Right cardiac atrium (tissue), 5 donors: Measurements from ENCODE around the gene ZNF330. TPM values are rescaled to one million over a fixed set of nuclear protein-coding genes. Genes with fewer than 3 reads are reported as not detected.
"Not testable (repeated sequence)": the region's sequence is repeated elsewhere in the genome, so short reads cannot be mapped to it uniquely, and the experiment has no call there.

ENCODE experiments used
- ATAC-seq, 2 donors: fragments of 200-7000 bp; cut with Tn5 transposase; one replicate each; pipeline versions ENCODE4 v1.8.0 to v1.9.1; 2020; ENCODE audit warnings: moderate library complexity in 2 of 2, mild to moderate bottlenecking in 1 of 2
- DNase-seq, 3 donors: peaks; one replicate each; pipeline ENCODE4 v3.0.0-alpha.2; 2020
- H3K27ac ChIP-seq: one replicate; pipeline ENCODE4 v1.5.1; 2013; ENCODE audit warnings: mild to moderate bottlenecking, low read length, control low read depth, moderate library complexity
- H3K27me3 ChIP-seq: one replicate; pipeline ENCODE4 v1.6.1; 2013; ENCODE audit not compliant: control insufficient read depth, insufficient read depth
- H3K4me1 ChIP-seq: one replicate; pipeline ENCODE4 v1.6.1; 2013; ENCODE audit warnings: low read length; ENCODE audit not compliant: control insufficient read depth, insufficient read depth
- H3K4me3 ChIP-seq: one replicate; pipeline ENCODE4 v1.5.1; 2013; ENCODE audit warnings: low read length, control low read depth
- H3K9me3 ChIP-seq: one replicate; pipeline ENCODE4 v1.6.1; 2013; ENCODE audit warnings: low read length; ENCODE audit not compliant: control insufficient read depth
- WGBS: extraction: QIAGEN DNeasy Blood & Tissue Kit; methylation state at CpG from one replicate; pipeline ENCODE4 v1.1.7; 2013; 5-methylcytosine and 5-hydroxymethylcytosine counted together
- intact Hi-C, 4 donors: fragments of 100-400 bp; cut with DNase I; formaldehyde crosslinking; loops; one replicate each; pipeline versions ENCODE4 v1.11.0 to v1.14.0; 2022 to 2023
- long read RNA-seq, 4 donors: library from polyadenylated mRNA; unstranded; transcript quantifications; one replicate each; pipeline ENCODE4 v2.0.0, GENCODE V29; 2020 to 2021
- polyA plus RNA-seq: library from polyadenylated mRNA; stranded (reverse); fragments of 200-250 nt; gene quantifications from one replicate; pipeline ENCODE4 v1.2.3, GENCODE V29; 2013
- total RNA-seq, 4 donors: library from RNA; stranded (reverse); fragmentation: NEBNext Ultra II Directional; extraction: Animal tissue kit (Norgen Biotek cat#: 25700); gene quantifications; one replicate each; pipeline ENCODE4 v1.2.1, GENCODE V29; 2021
- donor health status: healthy with polysubstance abuse.
- donor health status: DM: no; HTN: yes; CAD: no.
- donor health status: DM: no; HTN: no; CAD: no.
- donor health status: DM: no; HTN: yes; CAD: no; lungs with severe emphysema.
- donor health status: DM: yes; HTN: yes; CAD: no.

Gene ZNF330
- total RNA-seq (10 to 100 TPM; 62.7 to 77.0 (median 68.1) TPM), polyA plus RNA-seq (57.4 TPM)
- long read RNA-seq, donor 1, partial matches to known transcripts, result 0 of 3 reads
- long read RNA-seq, donor 1, other reads (novel, unspliced or antisense), result 0 of 3 reads
- long read RNA-seq, donor 2, partial matches to known transcripts, result 2 of 4 reads
- long read RNA-seq, donor 2, other reads (novel, unspliced or antisense), result 0 of 4 reads
- long read RNA-seq, donor 3, partial matches to known transcripts, result 1 of 10 reads
- long read RNA-seq, donor 3, other reads (novel, unspliced or antisense), result 9 of 10 reads
- long read RNA-seq, donor 4, partial matches to known transcripts, result 0 of 2 reads
- long read RNA-seq, donor 4, other reads (novel, unspliced or antisense), result 0 of 2 reads

- ATAC-seq (peak; percentile 98 to 99), DNase-seq (peak; percentile 94 to 97 (median 97))
- intact Hi-C loops, result no loop called here
- Histone ChIP-seq H3K4me3 (peak within 1 kb of the TSS; percentile 66), H3K27ac (peak within 1 kb of the TSS; percentile 92), H3K9me3 (no peaks in the 10 kb centered on the region), H3K27me3 (no peaks in the 10 kb centered on the region), H3K4me1 (no peaks in the 10 kb centered on the region)
- WGBS, result under 1% methylated on average over 57 of the region's 57 CpGs
Measured at GRCh38 chr4:141220691-141221659, at the start of gene ZNF330. Gene ZNF330, plus strand, starts transcription at chr4:141220895. Its CDS starts 1,477 bp downstream, at chr4:141222372.

GRCh38 chr4:141174457-141174856 is 46.2 kb upstream of the ZNF330 start:
- H3K4me1 ChIP-seq, result no peaks in the 10 kb centered on the region
- 62% methylated on average over 1 of the region's 1 CpG for WGBS
- H3K9me3 ChIP-seq, result no peaks in the 10 kb centered on the region
- no peak overlapping the region for H3K4me3 ChIP-seq
- no peak for ATAC-seq
- H3K27me3 ChIP-seq, result no peaks in the 10 kb centered on the region
- DNase-seq, result no peak
- H3K27ac ChIP-seq, result no peak overlapping the region
- intact Hi-C loops, result no loop called here

DNA sequence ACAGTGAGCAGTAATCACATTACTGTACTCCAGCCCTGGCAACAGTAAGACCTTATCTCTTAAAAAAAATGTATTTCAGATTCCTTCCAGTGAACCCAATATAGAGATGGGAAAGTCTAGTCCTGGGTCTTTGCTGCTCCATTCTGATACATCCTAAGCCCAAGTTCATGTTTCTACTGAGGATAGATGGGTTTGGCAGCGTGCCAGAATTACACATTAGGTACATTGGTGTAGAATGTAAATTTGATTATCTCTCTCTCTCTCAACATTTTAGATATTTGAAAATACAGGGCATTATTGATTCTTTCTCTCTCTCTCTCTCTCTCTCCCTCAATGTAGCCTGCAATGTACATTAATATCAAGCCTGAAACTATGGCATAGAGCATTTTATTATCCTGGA is 43.5 kb upstream of the ZNF330 start:
- intact Hi-C loops, result no loop called here
- H3K9me3 ChIP-seq, result no peaks in the 10 kb centered on the region
- WGBS, result 47% methylated on average over 1 of the region's 1 CpG

DNA sequence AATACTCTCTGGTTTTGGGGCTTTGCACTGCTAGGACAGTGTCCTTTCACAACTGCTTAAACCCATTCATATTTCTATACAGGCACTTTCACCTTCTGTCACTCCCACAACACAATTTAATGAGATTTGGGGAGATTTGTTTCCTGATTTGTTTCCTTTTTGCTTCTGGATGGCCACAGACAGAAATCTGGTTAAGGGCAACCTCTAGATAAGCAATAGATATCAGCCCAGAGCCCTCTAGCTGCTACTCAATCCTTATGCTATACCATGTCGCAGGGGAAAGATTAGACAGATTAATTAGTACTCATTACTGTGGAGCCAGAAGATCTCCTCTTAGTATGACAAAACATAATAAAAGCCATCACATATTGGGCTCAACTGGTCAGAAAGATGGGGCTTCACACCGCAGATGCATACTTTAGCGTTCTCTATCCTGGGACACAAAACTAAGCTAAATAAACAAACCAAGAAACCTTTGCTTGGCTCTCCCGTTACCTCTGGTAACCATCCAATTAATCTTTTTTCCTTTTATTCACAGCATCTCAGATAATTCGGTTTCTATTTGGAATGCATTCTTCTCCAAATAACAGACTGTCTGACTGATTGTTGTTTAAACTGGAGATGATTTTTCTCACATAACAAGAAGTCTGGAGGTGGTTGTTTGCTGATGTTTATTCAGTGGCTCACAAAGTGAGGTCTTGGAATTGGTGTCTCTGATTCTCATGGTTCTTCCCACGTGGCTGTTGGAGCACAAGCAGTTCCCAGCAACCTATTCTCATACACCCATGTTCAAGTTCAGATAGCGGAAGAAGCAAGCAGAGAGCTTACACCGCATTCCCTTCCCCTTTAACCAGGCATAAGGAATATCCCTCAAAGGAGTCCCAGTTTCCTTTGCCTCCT is 41.0 kb upstream of the ZNF330 start:
- Histone ChIP-seq H3K4me1 (no peaks in the 10 kb centered on the region), H3K27ac (no peak overlapping the region), H3K9me3 (no peaks in the 10 kb centered on the region), H3K4me3 (no peak overlapping the region), H3K27me3 (no peaks in the 10 kb centered on the region)
- ATAC-seq (no peak), DNase-seq (no peak)
- intact Hi-C loops, result no loop called here
- WGBS, result 45% methylated on average over 8 of the region's 8 CpGs

More for the DNA sequence above, 43.5 kb upstream of the ZNF330 start:
- DNase-seq (no peak), ATAC-seq (no peak)
- no peaks in the 10 kb centered on the region for H3K4me1 ChIP-seq
- H3K4me3 ChIP-seq, result no peak overlapping the region
- H3K27ac ChIP-seq, result no peak overlapping the region
- no peaks in the 10 kb centered on the region for H3K27me3 ChIP-seq

DNA sequence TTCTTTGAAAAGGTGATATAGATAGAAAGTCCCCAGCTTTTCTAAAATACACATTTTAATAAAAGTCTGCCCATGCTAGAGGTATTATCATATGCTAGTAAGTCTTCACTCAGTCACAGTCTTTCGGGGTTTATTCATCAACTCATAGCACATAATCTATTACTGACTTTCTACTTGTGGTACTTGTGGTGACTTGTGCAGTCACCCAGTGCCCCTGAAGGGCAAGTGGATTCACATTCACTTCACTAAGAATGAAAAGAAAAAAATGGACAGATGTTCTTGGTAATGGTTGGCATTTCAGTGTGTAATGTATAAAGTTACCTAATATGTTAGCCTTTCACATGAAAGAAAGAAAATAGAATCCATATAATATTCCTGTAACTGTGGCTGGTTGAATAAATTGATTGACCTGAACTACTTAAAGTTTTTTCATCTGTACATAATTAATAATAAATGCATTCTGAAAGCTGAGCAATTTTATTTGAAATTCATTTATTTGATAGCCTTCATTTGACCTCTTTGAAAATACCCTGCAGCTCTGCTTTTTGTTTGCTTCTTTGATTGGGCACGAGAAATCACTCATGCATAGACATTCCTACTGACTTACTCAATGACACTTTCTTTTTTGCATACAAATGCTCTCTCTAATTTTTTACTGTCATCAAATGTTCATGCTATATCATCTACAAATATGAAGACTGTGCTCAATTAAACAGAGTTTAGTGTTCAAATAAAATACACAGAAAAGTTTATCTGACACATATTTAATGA is 39.5 kb upstream of the ZNF330 start:
- Histone ChIP-seq H3K9me3 (no peaks in the 10 kb centered on the region), H3K4me1 (no peaks in the 10 kb centered on the region), H3K27me3 (no peaks in the 10 kb centered on the region), H3K4me3 (no peak overlapping the region), H3K27ac (no peak overlapping the region)
- no peak for DNase-seq
- WGBS, result 81% methylated on average over 2 of the region's 2 CpGs
- ATAC-seq, result no peak
- intact Hi-C loops, result no loop called here

DNA sequence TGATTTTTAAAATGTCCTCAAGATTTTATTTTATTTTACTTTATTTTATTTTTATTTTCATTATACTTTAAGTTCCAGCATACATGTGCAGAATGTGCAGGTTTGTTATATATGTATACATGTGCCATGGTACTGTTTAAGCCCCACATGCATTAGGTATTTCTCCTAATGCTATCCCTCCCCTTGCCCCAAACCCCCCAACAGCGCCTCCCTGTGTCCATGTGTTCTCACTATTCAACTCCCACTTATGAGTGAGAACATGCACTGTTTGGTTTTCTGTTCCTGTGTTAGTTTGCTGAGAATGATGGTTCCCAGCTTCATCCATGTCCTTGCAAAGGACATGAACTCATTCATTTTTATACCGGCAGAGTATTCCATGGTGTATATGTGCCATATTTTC is 37.2 kb upstream of the ZNF330 start:
- ATAC-seq, intact Hi-C loops: not testable (repeated sequence)

DNA sequence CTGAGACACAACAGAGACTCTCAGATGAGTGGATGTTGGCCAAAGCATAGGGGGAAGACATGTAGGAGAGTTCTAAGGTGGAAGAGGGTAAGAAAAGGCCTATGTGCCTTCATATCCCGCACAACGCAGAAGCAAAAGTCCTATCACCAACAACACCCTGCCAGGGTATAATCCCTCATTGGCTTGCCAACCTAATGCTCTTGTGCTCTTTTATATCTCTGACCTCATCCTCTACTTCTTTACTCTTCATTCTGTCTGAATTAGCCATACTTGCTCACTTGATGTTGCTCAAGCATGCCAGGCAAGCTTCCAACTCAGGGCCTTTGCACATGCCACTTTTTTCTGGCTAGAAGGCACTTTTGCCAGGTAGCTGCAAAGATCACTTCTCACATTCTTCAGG is 28.1 kb upstream of the ZNF330 start:
- no peak for ATAC-seq
- no peak for DNase-seq
- no peak overlapping the region for H3K4me3 ChIP-seq
- H3K4me1 ChIP-seq, result no peaks in the 10 kb centered on the region
- no peak overlapping the region for H3K27ac ChIP-seq
- H3K9me3 ChIP-seq, result no peaks in the 10 kb centered on the region
- H3K27me3 ChIP-seq, result no peaks in the 10 kb centered on the region
- intact Hi-C loops, result no loop called here
- whole genome bisulfite sequencing, result 98% methylated on average over 2 of the region's 2 CpGs

More for the DNA sequence above, 37.2 kb upstream of the ZNF330 start:
- WGBS, result 64% methylated on average over 2 of the region's 2 CpGs
- not testable (repeated sequence) for H3K4me1 ChIP-seq, H3K4me3 ChIP-seq, H3K9me3 ChIP-seq, H3K27me3 ChIP-seq, DNase-seq, H3K27ac ChIP-seq

- intact Hi-C loops, result no loop called here
- 44% methylated on average over 2 of the region's 2 CpGs for WGBS
- Histone ChIP-seq H3K4me3 (no peak overlapping the region), H3K9me3 (no peaks in the 10 kb centered on the region), H3K27ac (no peak overlapping the region), H3K4me1 (no peaks in the 10 kb centered on the region), H3K27me3 (no peaks in the 10 kb centered on the region)
- DNase-seq (no peak), ATAC-seq (no peak)
Measured at GRCh38 chr4:141193516-141194034, 27.1 kb upstream of the ZNF330 start.

DNA sequence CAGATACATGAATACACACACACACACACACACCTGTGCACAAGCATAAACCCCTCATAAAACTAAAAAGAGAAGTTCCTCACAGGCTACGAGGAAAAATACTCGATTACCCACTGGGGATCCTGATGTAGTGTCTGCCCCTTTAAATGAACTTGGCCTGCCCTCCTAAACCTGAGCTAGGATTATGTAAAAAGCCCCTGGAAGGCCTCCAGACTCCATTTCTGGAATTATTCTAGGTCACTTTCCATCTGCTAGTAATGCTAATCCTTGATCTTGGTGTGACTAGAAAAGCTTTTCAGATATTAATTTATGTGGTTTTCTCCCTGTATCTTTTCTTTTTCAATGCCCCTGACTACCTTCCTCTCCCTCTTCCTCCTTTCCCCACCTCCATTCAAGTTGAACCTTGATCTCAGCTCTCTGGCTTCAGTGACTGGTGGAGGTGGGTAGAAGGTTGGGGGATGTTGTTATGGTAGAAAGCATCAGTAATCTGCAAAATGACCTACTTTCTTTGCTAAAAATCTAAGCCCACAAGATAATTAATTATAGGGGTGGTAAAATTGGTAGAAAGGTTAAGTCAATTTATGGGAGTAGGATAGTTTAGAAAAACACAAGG is 25.5 kb upstream of the ZNF330 start:
- no peaks in the 10 kb centered on the region for H3K27me3 ChIP-seq
- no peak overlapping the region for H3K4me3 ChIP-seq
- WGBS, result 84% methylated on average over 2 of the region's 2 CpGs
- no peaks in the 10 kb centered on the region for H3K9me3 ChIP-seq
- peak in 1 of 3 donors; percentile 9 for DNase-seq
- ATAC-seq, result no peak
- intact Hi-C loops, result no loop called here
- no peaks in the 10 kb centered on the region for H3K4me1 ChIP-seq
- no peak overlapping the region for H3K27ac ChIP-seq
